HG02884 (cell line): ENCODE data around the gene MCC.

Experiments
- ATAC-seq: cut with Tn5 transposase; IDR thresholded peaks from one replicate; pipeline ENCODE4 v1.9.1; 2021; ENCODE audit warnings: mild to moderate bottlenecking, moderate library complexity; ENCODE audit not compliant: unreplicated experiment

The MCC gene

GRCh38 chr5:113063927-113064326 is 424.3 kb downstream of the MCC start:
- ATAC-seq: no peak

- no peak for ATAC-seq
Observed at GRCh38 chr5:113062869-113063508, 425.3 kb downstream of the MCC start.

GRCh38 chr5:113061846-113062780 is 426.1 kb downstream of the MCC start:
- ATAC-seq: no peak

- no peak for ATAC-seq
Observed at GRCh38 chr5:113060408-113061025, 427.7 kb downstream of the MCC start.

GRCh38 chr5:113059232-113060040 is 428.8 kb downstream of the MCC start:
- no peak for ATAC-seq

GRCh38 chr5:113058706-113059226 is 429.5 kb downstream of the MCC start:
- no peak for ATAC-seq

GRCh38 chr5:113058269-113058668 is 430.0 kb downstream of the MCC start:
- no peak for ATAC-seq

GRCh38 chr5:113057557-113057984 is 430.7 kb downstream of the MCC start:
- ATAC-seq: no peak

- no peak for ATAC-seq
Observed at GRCh38 chr5:113056988-113057387, 431.3 kb downstream of the MCC start.

GRCh38 chr5:113054899-113055298 is 433.4 kb downstream of the MCC start:
- ATAC-seq: no peak

GRCh38 chr5:113053511-113053995 is 434.7 kb downstream of the MCC start:
- no peak for ATAC-seq

GRCh38 chr5:113052041-113052795 is 436.0 kb downstream of the MCC start:
- no peak for ATAC-seq

- ATAC-seq: no peak
Observed at GRCh38 chr5:113050721-113051382, 437.4 kb downstream of the MCC start.

- ATAC-seq: no peak
Observed at GRCh38 chr5:113048931-113049330, 439.3 kb downstream of the MCC start.

- ATAC-seq: peak; percentile 93
Observed at GRCh38 chr5:113047733-113048652, 440.3 kb downstream of the MCC start.

- ATAC-seq: no peak
Observed at GRCh38 chr5:113047234-113047633, 441.0 kb downstream of the MCC start.

GRCh38 chr5:113044776-113045465 is 443.3 kb downstream of the MCC start:
- ATAC-seq: no peak
